PC-9 (cell line): ENCODE data around the gene FAM171A2. TPM values are rescaled to one million over a fixed set of nuclear protein-coding genes. Genes with fewer than 3 reads are reported as not detected.

ENCODE experiments used
- Bru-seq: library from RNA; stranded (reverse); fragments of 400-500 nt; gene quantifications from one replicate; lab custom pipeline; 2021; lab: Mats Ljungman, UMichigan
- BruChase-seq, 2 experiments: library from RNA; stranded (reverse); fragments of 400-500 nt; gene quantifications; one replicate each; lab custom pipeline; 2021; lab: Mats Ljungman, UMichigan
- BruUV-seq: library from RNA; stranded (reverse); fragments of 400-500 nt; replicated peaks from 2 replicates; lab custom pipeline; 2021; lab: Mats Ljungman, UMichigan
- CTCF ChIA-PET: fragments of 300-600 bp; sonication (Branson Sonifier 250); formaldehyde crosslinking; loops from one replicate; lab custom pipeline; 2022; ENCODE audit warnings: antibody characterized with exemption; lab: Charles Lee
- POLR2A ChIA-PET: fragments of 300-600 bp; sonication (Branson Sonifier 250); formaldehyde crosslinking; loops from one replicate; lab custom pipeline; 2022; ENCODE audit warnings: antibody characterized with exemption; ENCODE audit not compliant: unreplicated experiment; lab: Charles Lee
- DNase-seq, 2 experiments: peaks; one replicate each; pipeline versions ENCODE4 v3.0.0 to v3.0.0-alpha.2; 2015 to 2022; ENCODE audit warnings: mixed read lengths in 1 of 2
- H2AFZ ChIP-seq: fragments of 200-600 bp; sonication (generic); 2 replicates; pipeline ENCODE4 v1.8.1; 2017; ENCODE audit warnings: antibody characterized with exemption
- H3F3A ChIP-seq: fragments of 200-600 bp; sonication (generic); 2 replicates; pipeline ENCODE4 v1.8.1; 2017; ENCODE audit warnings: antibody characterized with exemption, mild to moderate bottlenecking, low read depth; ENCODE audit not compliant: insufficient read depth
- H3K27ac ChIP-seq: fragments of 200-600 bp; sonication (generic); 2 replicates; pipeline ENCODE4 v1.6.1; 2016; ENCODE audit warnings: mixed run types
- H3K27me3 ChIP-seq: fragments of 200-600 bp; sonication (generic); 2 replicates; pipeline ENCODE4 v1.6.1; 2016; ENCODE audit warnings: low read depth, mixed run types; ENCODE audit not compliant: insufficient read depth
- H3K36me3 ChIP-seq: fragments of 200-600 bp; sonication (generic); 2 replicates; pipeline ENCODE4 v1.6.1; 2016; ENCODE audit warnings: low read depth, mixed run types
- H3K4me1 ChIP-seq: fragments of 200-600 bp; sonication (generic); replicated peaks from 2 replicates; pipeline ENCODE4 v1.6.1; 2016; ENCODE audit warnings: mixed run types; ENCODE audit not compliant: insufficient read depth
- H3K4me2 ChIP-seq: fragments of 200-600 bp; sonication (generic); 2 replicates; pipeline ENCODE4 v1.6.1; 2017; ENCODE audit warnings: mixed run types
- H3K4me3 ChIP-seq: fragments of 200-600 bp; sonication (generic); 2 replicates; pipeline ENCODE4 v1.6.1; 2016; ENCODE audit warnings: mixed run types
- H3K79me2 ChIP-seq: fragments of 200-600 bp; sonication (generic); 2 replicates; pipeline ENCODE4 v1.6.1; 2017; ENCODE audit warnings: low read depth, mixed run types
- H3K9me2 ChIP-seq: fragments of 200-600 bp; sonication (generic); 2 replicates; pipeline ENCODE4 v1.8.1; 2017; ENCODE audit warnings: mild to moderate bottlenecking; ENCODE audit not compliant: insufficient read depth
- H3K9me3 ChIP-seq: fragments of 200-600 bp; sonication (generic); 2 replicates; pipeline ENCODE4 v1.8.1; 2016; ENCODE audit warnings: low read depth; ENCODE audit not compliant: insufficient read depth
- H4K20me1 ChIP-seq: fragments of 200-600 bp; sonication (generic); 2 replicates; pipeline ENCODE4 v1.8.1; 2017; ENCODE audit not compliant: insufficient read depth
- CTCF ChIP-seq: fragments of 200-600 bp; sonication (generic); conservative IDR thresholded peaks from 2 replicates; pipeline ENCODE4 v1.6.1; 2017; ENCODE audit warnings: mixed run types, antibody characterized with exemption, mild to moderate bottlenecking, moderate library complexity
- EZH2 ChIP-seq: fragments of 200-600 bp; sonication (generic); IDR thresholded peaks from 2 replicates; pipeline ENCODE4 v1.8.0; 2017; ENCODE audit warnings: antibody characterized with exemption, low read depth
- intact Hi-C: fragments of 100-400 bp; cut with micrococcal nuclease; formaldehyde crosslinking; loops from one replicate; pipeline ENCODE4 v1.10.0; 2022; ENCODE audit not compliant: unreplicated experiment
- long read RNA-seq: library from polyadenylated mRNA; stranded (forward); transcript quantifications from one replicate; pipeline ENCODE4 v2.0.0, GENCODE V29; 2022
- total RNA-seq: library from RNA; stranded (reverse); gene quantifications from 2 replicates; pipeline ENCODE4 v1.2.3, GENCODE V29; 2021

FAM171A2 gene
- total RNA-seq (8.3 and 11.8 TPM in 2 replicates), Bru-seq, nascent RNA (percentile 20 among the genes with signal in this experiment), BruChase-seq, experiment 1, labeled RNA remaining after a 2-hour chase (percentile 30 among the genes with signal in this experiment), BruChase-seq, experiment 2, labeled RNA remaining after a 6-hour chase (percentile 35 among the genes with signal in this experiment)
- long read RNA-seq, partial matches to known transcripts = 0 of 4 reads
- long read RNA-seq, other reads (novel, unspliced or antisense) = 0 of 4 reads

GRCh38 chr17:44363613-44364159 is at the start of gene FAM171A2:
TSS of gene FAM171A2 (minus strand) at chr17:44363853. CDS start at chr17:44363714, 139 bp downstream.
- H3K36me3 ChIP-seq = no peaks in the 10 kb centered on the region
- peak within 1 kb of the TSS; percentile 89 for H3K4me2 ChIP-seq
- no peaks in the 10 kb centered on the region for H4K20me1 ChIP-seq
- TF ChIP-seq EZH2 (no peak), CTCF (peak; percentile 59; the same call in 1 of the 2 replicates)
- POLR2A ChIA-PET = interaction anchor here (0.6 to 0.7 kb wide), 2 partner anchors 412 to 523 kb away, joined by 3 to 13 read pairs; no protein-coding TSS in a partner anchor
- intact Hi-C loops = no loop called here
- no peaks in the 10 kb centered on the region for H3K79me2 ChIP-seq
- no peaks in the 10 kb centered on the region for H3K9me2 ChIP-seq
- no peaks in the 10 kb centered on the region for H3K4me1 ChIP-seq
- H3K27me3 ChIP-seq = peaks cover 18% of the 10 kb centered on the region; the same call in 1 of the 2 replicates
- CTCF ChIA-PET = interaction anchor here (0.6 kb wide), 2 partner anchors 98 to 498 kb away, joined by 3 to 4 read pairs; no protein-coding TSS in a partner anchor
- H3F3A ChIP-seq = peaks cover 5% of the 10 kb centered on the region; the same call in 1 of the 2 replicates
- peak within 1 kb of the TSS; percentile 66 for H3K4me3 ChIP-seq
- no peaks in the 10 kb centered on the region for H3K9me3 ChIP-seq
- no peak within 1 kb of the TSS for H3K27ac ChIP-seq
- peak in 1 of 2 experiments; percentile 61 for DNase-seq
- H2AFZ ChIP-seq = peak within 1 kb of the TSS; percentile 93
- no TSS peak for BruUV-seq

GRCh38 chr17:44409309-44410028 is 45.8 kb upstream of the FAM171A2 start:
- no TSS peak for BruUV-seq
- no peaks in the 10 kb centered on the region for H3K36me3 ChIP-seq
- H4K20me1 ChIP-seq = no peaks in the 10 kb centered on the region; the same call in 1 of the 2 replicates
- no peaks in the 10 kb centered on the region for H3K27me3 ChIP-seq
- TF ChIP-seq CTCF (no peak), EZH2 (no peak)
- H2AFZ ChIP-seq = no peak overlapping the region
- POLR2A ChIA-PET = no interaction called here
- no peaks in the 10 kb centered on the region for H3K4me1 ChIP-seq
- H3K27ac ChIP-seq = no peak overlapping the region
- no peaks in the 10 kb centered on the region for H3K79me2 ChIP-seq
- intact Hi-C loops = loop anchor here (10.0 kb wide), 1 partner anchor 265 kb away; no protein-coding TSS in a partner anchor
- no peak for DNase-seq
- no peak overlapping the region for H3K4me2 ChIP-seq
- no peaks in the 10 kb centered on the region for H3K9me3 ChIP-seq
- peaks cover 14% of the 10 kb centered on the region; the same call in 1 of the 2 replicates for H3F3A ChIP-seq
- H3K9me2 ChIP-seq = no peaks in the 10 kb centered on the region
- CTCF ChIA-PET = no interaction called here
- H3K4me3 ChIP-seq = no peak overlapping the region

DNA sequence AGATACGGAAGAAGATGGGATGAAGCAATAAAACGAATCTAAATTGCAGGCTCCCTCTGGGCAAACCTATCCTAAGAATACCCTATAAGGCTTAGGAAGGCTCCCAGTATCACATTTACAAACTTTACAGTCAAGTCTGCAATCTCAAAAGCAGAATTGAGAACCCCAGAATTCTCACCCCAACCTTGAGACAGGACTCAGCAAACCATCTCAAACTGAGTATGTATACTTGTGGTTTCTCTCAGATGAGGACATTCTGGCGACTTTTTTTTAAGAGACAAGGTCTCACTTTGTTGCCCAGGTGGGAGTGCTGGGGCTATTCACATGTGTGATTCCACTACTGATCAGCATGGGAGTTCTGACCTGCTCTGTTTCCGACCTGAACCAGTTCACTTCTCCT is 45.1 kb upstream of the FAM171A2 start:
- no peak overlapping the region for H2AFZ ChIP-seq
- H3K79me2 ChIP-seq = no peaks in the 10 kb centered on the region
- H3K4me1 ChIP-seq = no peaks in the 10 kb centered on the region
- ChIA-PET CTCF (no interaction called here), POLR2A (no interaction called here)
- no peak overlapping the region for H3K4me2 ChIP-seq
- no peak overlapping the region for H3K4me3 ChIP-seq
- H3K9me2 ChIP-seq = no peaks in the 10 kb centered on the region
- H3K36me3 ChIP-seq = no peaks in the 10 kb centered on the region
- intact Hi-C loops = no loop called here
- H4K20me1 ChIP-seq = no peaks in the 10 kb centered on the region; the same call in 1 of the 2 replicates
- no peak for DNase-seq
- no peaks in the 10 kb centered on the region for H3K9me3 ChIP-seq
- H3K27me3 ChIP-seq = no peaks in the 10 kb centered on the region
- BruUV-seq = no TSS peak
- no peak for TF ChIP-seq EZH2
- TF ChIP-seq CTCF = no peak
- peaks cover 19% of the 10 kb centered on the region; the same call in 1 of the 2 replicates for H3F3A ChIP-seq
- H3K27ac ChIP-seq = no peak overlapping the region
